Measurements from ENCODE around the gene MED13L.

GRCh38 chr12:116077431-116077830 lies 200.1 kb downstream of the MED13L start:
- no peak for TF ChIP-seq CTCF (IDR thresholded peaks at IDR 0.05; ENCODE audit: control extremely low read depth in 1 of 3, insufficient read depth in 1 of 3, low read depth in 1 of 3, low read length in 3 of 3)
- no peak for TF ChIP-seq TBP (IDR thresholded peaks at IDR 0.05; ENCODE audit: low read depth, low read length)
- TF ChIP-seq EZH2 (IDR thresholded peaks at IDR 0.05; ENCODE audit: low read depth, low read length, severe bottlenecking): no peak
- no peak for TF ChIP-seq JUND (IDR thresholded peaks at IDR 0.05; ENCODE audit: low read length)
- TF ChIP-seq POLR2AphosphoS5 (IDR thresholded peaks at IDR 0.05; ENCODE audit: low read depth, low read length): no peak
- TF ChIP-seq CREB1 (IDR thresholded peaks at IDR 0.05): no peak
- TF ChIP-seq POLR2A (IDR thresholded peaks at IDR 0.05; ENCODE audit: control extremely low read depth in 1 of 2, low read depth in 2 of 2, low read length in 2 of 2): no peak
- TF ChIP-seq EP300 (IDR thresholded peaks at IDR 0.05; ENCODE audit: borderline replicate concordance in 1 of 2, low read depth in 2 of 2, low read length in 2 of 2): no peak
